Activated CD4-positive, alpha-beta memory T cell treated with anti-CD3 and anti-CD28 coated beads for 36 hours (primary cell): ENCODE results near the gene KY. TPM values are rescaled to one million over a fixed set of nuclear protein-coding genes. Genes with fewer than 3 reads are reported as not detected.

Source experiments
- CTCF ChIA-PET: fragments of 350-600 bp; sonication (Branson Sonifier 250); formaldehyde crosslinking; loops from one replicate; lab custom pipeline; 2021; ENCODE audit warnings: antibody characterized with exemption, inconsistent platforms; lab: Charles Lee
- POLR2A ChIA-PET: fragments of 350-600 bp; sonication (Branson Sonifier 250); formaldehyde crosslinking; loops from one replicate; lab custom pipeline; 2021; ENCODE audit warnings: antibody characterized with exemption; lab: Charles Lee
- DNase-seq: peaks from one replicate; pipeline ENCODE4 v3.0.0-alpha.2; 2020
- H3K27ac Mint-ChIP-seq: one replicate; pipeline ENCODE4 v1.8.0; 2021; ENCODE audit warnings: mixed read lengths
- H3K27me3 Mint-ChIP-seq: one replicate; pipeline ENCODE4 v1.8.0; 2021; ENCODE audit warnings: mixed read lengths
- H3K36me3 Mint-ChIP-seq: one replicate; pipeline ENCODE4 v1.8.0; 2021; ENCODE audit warnings: mixed read lengths
- H3K4me1 Mint-ChIP-seq: one replicate; pipeline ENCODE4 v1.8.0; 2021; ENCODE audit warnings: low read depth, mixed read lengths
- H3K4me3 Mint-ChIP-seq: one replicate; pipeline ENCODE4 v1.8.0; 2021; ENCODE audit warnings: mild to moderate bottlenecking, mixed read lengths
- H3K9me3 Mint-ChIP-seq: one replicate; pipeline ENCODE4 v1.8.0; 2021; ENCODE audit warnings: mixed read lengths
- intact Hi-C: fragments of 100-400 bp; cut with micrococcal nuclease; formaldehyde crosslinking; loops from one replicate; pipeline ENCODE4 v1.15.1; 2023
- total RNA-seq, 2 experiments: library from RNA; stranded (reverse); gene quantifications; one replicate each; pipeline ENCODE4 v1.2.3, GENCODE V29; 2021

Gene KY
- total RNA-seq, 2 experiments from 2014 or later: not detected

GRCh38 chr3:134620476-134621115 is 30.2 kb downstream of the KY start:
- POLR2A ChIA-PET: no interaction called here
- intact Hi-C loops: no loop called here
- no peak for DNase-seq
- CTCF ChIA-PET: interaction anchor here (0.7 kb wide), 1 partner anchor 14 kb away, joined by 3 read pairs; no protein-coding TSS in a partner anchor
- Mint-ChIP-seq H3K4me3 (no peak overlapping the region), H3K27ac (no peak overlapping the region), H3K9me3 (no peaks in the 10 kb centered on the region), H3K36me3 (no peaks in the 10 kb centered on the region), H3K27me3 (no peaks in the 10 kb centered on the region), H3K4me1 (no peaks in the 10 kb centered on the region)

- intact Hi-C loops: no loop called here
- no peaks in the 10 kb centered on the region for H3K27me3 Mint-ChIP-seq
- H3K4me1 Mint-ChIP-seq: no peaks in the 10 kb centered on the region
- no peak overlapping the region for H3K4me3 Mint-ChIP-seq
- no peaks in the 10 kb centered on the region for H3K9me3 Mint-ChIP-seq
- POLR2A ChIA-PET: no interaction called here
- CTCF ChIA-PET: interaction anchor here (0.7 to 1.2 kb wide), 2 partner anchors 13 to 19 kb away, joined by 3 to 4 read pairs; no protein-coding TSS in a partner anchor
- H3K36me3 Mint-ChIP-seq: no peaks in the 10 kb centered on the region
- no peak for DNase-seq
- no peak overlapping the region for H3K27ac Mint-ChIP-seq
Observed at GRCh38 chr3:134619884-134620445, 30.9 kb downstream of the KY start.

GRCh38 chr3:134619301-134619615 is 31.6 kb downstream of the KY start:
- no peaks in the 10 kb centered on the region for H3K4me1 Mint-ChIP-seq
- ChIA-PET CTCF (interaction anchor here (1.2 kb wide), 1 partner anchor 18 kb away, joined by 4 read pairs; no protein-coding TSS in a partner anchor), POLR2A (no interaction called here)
- H3K27me3 Mint-ChIP-seq: no peaks in the 10 kb centered on the region
- H3K27ac Mint-ChIP-seq: no peak overlapping the region
- no peak for DNase-seq
- no peaks in the 10 kb centered on the region for H3K36me3 Mint-ChIP-seq
- H3K4me3 Mint-ChIP-seq: no peak overlapping the region
- no peaks in the 10 kb centered on the region for H3K9me3 Mint-ChIP-seq
- intact Hi-C loops: no loop called here

GRCh38 chr3:134618478-134619300 is 32.1 kb downstream of the KY start:
- POLR2A ChIA-PET: no interaction called here
- intact Hi-C loops: no loop called here
- Mint-ChIP-seq H3K9me3 (no peaks in the 10 kb centered on the region), H3K27ac (no peak overlapping the region), H3K36me3 (no peaks in the 10 kb centered on the region), H3K4me3 (no peak overlapping the region), H3K4me1 (no peaks in the 10 kb centered on the region), H3K27me3 (no peaks in the 10 kb centered on the region)
- CTCF ChIA-PET: interaction anchor here (1.2 kb wide), 1 partner anchor 18 kb away, joined by 4 read pairs; no protein-coding TSS in a partner anchor
- no peak for DNase-seq

- CTCF ChIA-PET: interaction anchor here (0.5 kb wide), 1 partner anchor 17 kb away, joined by 3 read pairs; no protein-coding TSS in a partner anchor
Observed at GRCh38 chr3:134617608-134618477, 33.0 kb downstream of the KY start.

GRCh38 chr3:134615743-134616142 is 35.1 kb downstream of the KY start:
- no peak overlapping the region for H3K4me3 Mint-ChIP-seq
- intact Hi-C loops: no loop called here
- H3K27me3 Mint-ChIP-seq: no peaks in the 10 kb centered on the region
- no peaks in the 10 kb centered on the region for H3K9me3 Mint-ChIP-seq
- ChIA-PET POLR2A (no interaction called here), CTCF (interaction anchor here (0.9 to 1.3 kb wide), 3 partner anchors 14 to 142 kb away, joined by 3 to 4 read pairs (median 4); no protein-coding TSS in a partner anchor)
- DNase-seq: no peak
- no peak overlapping the region for H3K27ac Mint-ChIP-seq
- H3K36me3 Mint-ChIP-seq: no peaks in the 10 kb centered on the region
- no peaks in the 10 kb centered on the region for H3K4me1 Mint-ChIP-seq

More at GRCh38 chr3:134617608-134618477, 33.0 kb downstream of the KY start:
- Mint-ChIP-seq H3K4me3 (no peak overlapping the region), H3K36me3 (no peaks in the 10 kb centered on the region), H3K27me3 (no peaks in the 10 kb centered on the region), H3K4me1 (no peaks in the 10 kb centered on the region), H3K27ac (no peak overlapping the region), H3K9me3 (no peaks in the 10 kb centered on the region)
- DNase-seq: no peak
- POLR2A ChIA-PET: no interaction called here
- intact Hi-C loops: no loop called here

GRCh38 chr3:134614955-134615354 is 35.9 kb downstream of the KY start:
- no peak overlapping the region for H3K27ac Mint-ChIP-seq
- no peaks in the 10 kb centered on the region for H3K36me3 Mint-ChIP-seq
- H3K4me3 Mint-ChIP-seq: no peak overlapping the region
- intact Hi-C loops: no loop called here
- peaks cover 6% of the 10 kb centered on the region for H3K27me3 Mint-ChIP-seq
- no peak for DNase-seq
- no peaks in the 10 kb centered on the region for H3K9me3 Mint-ChIP-seq
- no peaks in the 10 kb centered on the region for H3K4me1 Mint-ChIP-seq
- POLR2A ChIA-PET: no interaction called here
- CTCF ChIA-PET: interaction anchor here (1.3 kb wide), 1 partner anchor 15 kb away, joined by 4 read pairs; no protein-coding TSS in a partner anchor

- H3K4me3 Mint-ChIP-seq: no peak overlapping the region
- H3K9me3 Mint-ChIP-seq: no peaks in the 10 kb centered on the region
- H3K27me3 Mint-ChIP-seq: peaks cover 6% of the 10 kb centered on the region
- intact Hi-C loops: no loop called here
- no peak overlapping the region for H3K27ac Mint-ChIP-seq
- ChIA-PET CTCF (no interaction called here), POLR2A (interaction anchor here (0.6 kb wide), 1 partner anchor 1464 kb away, joined by 4 read pairs; no protein-coding TSS in a partner anchor)
- no peaks in the 10 kb centered on the region for H3K36me3 Mint-ChIP-seq
- no peak for DNase-seq
- H3K4me1 Mint-ChIP-seq: no peaks in the 10 kb centered on the region
Observed at GRCh38 chr3:134613006-134613520, 37.8 kb downstream of the KY start.

GRCh38 chr3:134611516-134611915 is 39.3 kb downstream of the KY start:
- DNase-seq: no peak
- ChIA-PET CTCF (interaction anchor here (2.4 kb wide), 1 partner anchor 11 kb away, joined by 9 read pairs; no protein-coding TSS in a partner anchor), POLR2A (no interaction called here)
- no peaks in the 10 kb centered on the region for H3K36me3 Mint-ChIP-seq
- intact Hi-C loops: no loop called here
- peaks cover 8% of the 10 kb centered on the region for H3K27me3 Mint-ChIP-seq
- no peaks in the 10 kb centered on the region for H3K4me1 Mint-ChIP-seq
- no peak overlapping the region for H3K4me3 Mint-ChIP-seq
- H3K9me3 Mint-ChIP-seq: no peaks in the 10 kb centered on the region
- H3K27ac Mint-ChIP-seq: no peak overlapping the region

GRCh38 chr3:134610432-134611385 is 40.1 kb downstream of the KY start:
- intact Hi-C loops: no loop called here
- POLR2A ChIA-PET: no interaction called here
- no peak overlapping the region for H3K4me3 Mint-ChIP-seq
- H3K9me3 Mint-ChIP-seq: no peaks in the 10 kb centered on the region
- H3K4me1 Mint-ChIP-seq: no peaks in the 10 kb centered on the region
- H3K27me3 Mint-ChIP-seq: peaks cover 12% of the 10 kb centered on the region
- CTCF ChIA-PET: interaction anchor here (2.4 kb wide), 1 partner anchor 10 kb away, joined by 9 read pairs; no protein-coding TSS in a partner anchor
- H3K27ac Mint-ChIP-seq: no peak overlapping the region
- H3K36me3 Mint-ChIP-seq: no peaks in the 10 kb centered on the region
- no peak for DNase-seq
